Fibroblast of lung (primary cell): ENCODE data around the gene PCDH20. TPM values are rescaled to one million over a fixed set of nuclear protein-coding genes. Genes with fewer than 3 reads are reported as not detected.

Source experiments
- DNase-seq, 2 donors: peaks; one replicate each; pipeline versions ENCODE4 v3.0.0 to v3.0.0-alpha.2; 2010; ENCODE audit warnings: low read depth in 2 of 2
- H2AFZ ChIP-seq: 2 replicates; pipeline ENCODE4 v1.5.1; 2012; ENCODE audit warnings: low read length, control low read depth, inconsistent platforms
- H3K27ac ChIP-seq: 2 replicates; pipeline ENCODE4 v1.5.1; 2011; ENCODE audit warnings: low read length, control low read depth; ENCODE audit not compliant: insufficient read depth
- H3K27me3 ChIP-seq: 2 replicates; pipeline ENCODE4 v1.5.1; 2011; ENCODE audit warnings: mild to moderate bottlenecking, low read length; ENCODE audit not compliant: control insufficient read depth, insufficient read depth
- H3K36me3 ChIP-seq: 2 replicates; pipeline ENCODE4 v1.5.1; 2011; ENCODE audit warnings: low read length; ENCODE audit not compliant: control insufficient read depth, insufficient read depth
- H3K4me1 ChIP-seq: 2 replicates; pipeline ENCODE4 v1.5.1; 2011; ENCODE audit warnings: low read length; ENCODE audit not compliant: control insufficient read depth, insufficient read depth; ENCODE audit errors: extremely low read depth
- H3K4me2 ChIP-seq: 2 replicates; pipeline ENCODE4 v1.5.1; 2011; ENCODE audit warnings: low read length, control low read depth; ENCODE audit not compliant: insufficient read depth; ENCODE audit errors: extremely low read depth
- H3K4me3 ChIP-seq, 4 experiments: fragments of 200-600 bp in 1 of 4; sonication (generic) in 1 of 4; replicated peaks in 1 of 4; 2 replicates each; pipeline ENCODE4 v1.5.1; 2011 to 2016; ENCODE audit warnings: low read length in 4 of 4, low read depth in 3 of 4, mild to moderate bottlenecking in 3 of 4, control low read depth in 2 of 4, inconsistent platforms in 1 of 4, mixed read lengths in 1 of 4; ENCODE audit not compliant: insufficient read depth in 1 of 4; ENCODE audit errors: control extremely low read depth in 1 of 4
- H3K79me2 ChIP-seq: 2 replicates; pipeline ENCODE4 v1.5.1; 2012; ENCODE audit warnings: mild to moderate bottlenecking, low read length, inconsistent platforms; ENCODE audit not compliant: control insufficient read depth, insufficient read depth
- H3K9ac ChIP-seq: 2 replicates; pipeline ENCODE4 v1.5.1; 2011; ENCODE audit warnings: mild to moderate bottlenecking, low read length, control low read depth; ENCODE audit not compliant: insufficient read depth
- H3K9me3 ChIP-seq: 2 replicates; pipeline ENCODE4 v1.5.1; 2012; ENCODE audit warnings: low read depth, low read length; ENCODE audit not compliant: control insufficient read depth, insufficient read depth
- H4K20me1 ChIP-seq: 2 replicates; pipeline ENCODE4 v1.5.1; 2011; ENCODE audit warnings: low read length; ENCODE audit not compliant: control insufficient read depth, insufficient read depth; ENCODE audit errors: extremely low read depth
- CTCF ChIP-seq, 2 donors: IDR thresholded peaks in 1 of 2; conservative IDR thresholded peaks in 1 of 2; 1 replicate in 1 of 2; 2 replicates in 1 of 2; pipeline ENCODE4 v1.5.1; 2011 to 2012; ENCODE audit warnings: low read length in 2 of 2, control low read depth in 1 of 2, inconsistent platforms in 1 of 2, low read depth in 1 of 2, mild to moderate bottlenecking in 1 of 2
- EZH2 ChIP-seq: IDR thresholded peaks from 2 replicates; pipeline ENCODE4 v1.5.1; 2012; ENCODE audit warnings: low read length, control low read depth, mild to moderate bottlenecking; ENCODE audit errors: missing control alignments
- polyA plus RNA-seq, 2 donors: library from polyadenylated mRNA; depleted of rRNA in 1 of 2; stranded (reverse) in 1 of 2; unstranded in 1 of 2; fragments of >200 nt; gene quantifications; 2 replicates each; pipeline ENCODE4 v1.2.1, GENCODE V29; 2011 to 2012; ENCODE audit warnings: missing spikeins in 1 of 2
- total RNA-seq: library from RNA; depleted of rRNA; stranded (reverse); fragments of >200 nt; gene quantifications from 2 replicates; pipeline ENCODE4 v1.2.1, GENCODE V29; 2014

PCDH20 gene
- total and polyA plus RNA-seq, 2 donors (not counting 1 experiment from before 2014, with no cell fraction given), result not detected

DNA sequence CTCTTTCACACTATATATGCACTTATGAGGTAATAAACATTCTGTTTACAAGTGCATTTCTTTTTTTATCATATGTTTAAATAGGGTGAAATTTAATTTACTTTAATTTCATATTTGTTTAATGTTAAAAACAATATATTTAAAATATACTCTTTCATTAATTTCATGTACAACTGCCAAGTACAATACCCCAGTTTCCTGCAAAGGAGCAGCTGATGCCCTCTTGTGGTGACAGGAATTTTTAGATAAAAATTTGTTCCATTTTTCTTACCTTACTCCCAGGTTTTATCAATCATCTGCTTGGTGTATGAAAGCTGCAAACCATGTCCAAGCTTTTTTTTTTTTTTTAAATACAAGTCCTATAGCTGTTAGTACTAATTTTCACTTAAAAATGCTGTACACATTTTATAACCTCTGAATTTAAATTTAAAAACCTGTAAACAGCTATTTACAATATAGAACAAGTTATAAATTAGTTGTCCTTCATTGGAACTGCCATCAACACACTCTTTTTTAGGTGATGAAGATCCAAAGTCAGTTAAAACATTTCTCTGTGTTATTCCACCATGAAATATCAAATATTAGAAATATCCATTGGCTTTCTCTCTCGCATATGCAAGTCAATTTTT lies 4.9 kb downstream of the PCDH20 start:
- H2AFZ ChIP-seq, result no peak overlapping the region
- H3K79me2 ChIP-seq, result no peaks in the 10 kb centered on the region
- H3K36me3 ChIP-seq, result no peaks in the 10 kb centered on the region
- no peak overlapping the region for H3K27ac ChIP-seq
- TF ChIP-seq CTCF (conservative IDR thresholded peaks at IDR 0.05 in 1 of 2, IDR thresholded peaks at IDR 0.05 in 1 of 2; ENCODE audit: low read depth in 1 of 2, low read length in 2 of 2) (peak; percentile 20 to 63), EZH2 (no peak)
- no peaks in the 10 kb centered on the region for H3K9me3 ChIP-seq
- H3K4me1 ChIP-seq, result no peaks in the 10 kb centered on the region
- no peaks in the 10 kb centered on the region for H3K27me3 ChIP-seq
- H4K20me1 ChIP-seq, result no peaks in the 10 kb centered on the region
- no peak overlapping the region for H3K9ac ChIP-seq
- peak; percentile 9 to 34 for DNase-seq
- H3K4me2 ChIP-seq, result no peak overlapping the region
- H3K4me3 ChIP-seq, result no peak overlapping the region

GRCh38 chr13:61410266-61410665 lies 5.4 kb downstream of the PCDH20 start:
- H3K27ac ChIP-seq, result no peak overlapping the region
- no peak overlapping the region for H3K4me3 ChIP-seq
- H3K79me2 ChIP-seq, result no peaks in the 10 kb centered on the region
- no peak for DNase-seq
- no peaks in the 10 kb centered on the region for H4K20me1 ChIP-seq
- no peak overlapping the region for H3K9ac ChIP-seq
- H3K4me2 ChIP-seq, result no peak overlapping the region
- no peak overlapping the region for H2AFZ ChIP-seq
- H3K36me3 ChIP-seq, result no peaks in the 10 kb centered on the region
- no peaks in the 10 kb centered on the region for H3K9me3 ChIP-seq
- H3K4me1 ChIP-seq, result no peaks in the 10 kb centered on the region
- no peaks in the 10 kb centered on the region for H3K27me3 ChIP-seq
- TF ChIP-seq CTCF (conservative IDR thresholded peaks at IDR 0.05 in 1 of 2, IDR thresholded peaks at IDR 0.05 in 1 of 2; ENCODE audit: low read depth in 1 of 2, low read length in 2 of 2) (no peak), EZH2 (no peak)

GRCh38 chr13:61408571-61408970 lies 7.1 kb downstream of the PCDH20 start:
- no peak for DNase-seq
- H3K27me3 ChIP-seq, result no peaks in the 10 kb centered on the region
- H3K27ac ChIP-seq, result no peak overlapping the region
- TF ChIP-seq EZH2, result no peak
- no peak for TF ChIP-seq CTCF (conservative IDR thresholded peaks at IDR 0.05 in 1 of 2, IDR thresholded peaks at IDR 0.05 in 1 of 2; ENCODE audit: low read depth in 1 of 2, low read length in 2 of 2)
- H3K4me3 ChIP-seq, result no peak overlapping the region
- no peak overlapping the region for H3K9ac ChIP-seq
- no peaks in the 10 kb centered on the region for H3K9me3 ChIP-seq
- H4K20me1 ChIP-seq, result no peaks in the 10 kb centered on the region
- H3K79me2 ChIP-seq, result no peaks in the 10 kb centered on the region
- no peak overlapping the region for H2AFZ ChIP-seq
- H3K4me1 ChIP-seq, result no peaks in the 10 kb centered on the region
- H3K4me2 ChIP-seq, result no peak overlapping the region
- no peaks in the 10 kb centered on the region for H3K36me3 ChIP-seq
